Activated T-helper 9 cell treated with anti-CD3 and anti-CD28 coated beads, Interleukin-2, amount 50 U/mL, for 16 hours (primary cell): ENCODE measurements around the gene TEK.

Source experiments
- DNase-seq: peaks from one replicate; pipeline ENCODE4 v3.0.0-alpha.2; 2020; ENCODE audit warnings: low read depth

TEK gene

GRCh38 chr9:27179245-27179865, 70.3 kb downstream of the TEK start:
- no peak for DNase-seq

- no peak for DNase-seq
Measured at GRCh38 chr9:27181381-27181780, 72.4 kb downstream of the TEK start.

- DNase-seq = no peak
Measured at GRCh38 chr9:27182421-27182820, 73.4 kb downstream of the TEK start.

- no peak for DNase-seq
Measured at GRCh38 chr9:27183131-27183530, 74.1 kb downstream of the TEK start.

GRCh38 chr9:27183701-27184100, 74.7 kb downstream of the TEK start:
- DNase-seq = no peak

- DNase-seq = no peak
Measured at GRCh38 chr9:27184556-27185351, 75.7 kb downstream of the TEK start.

- no peak for DNase-seq
Measured at GRCh38 chr9:27188426-27188825, 79.4 kb downstream of the TEK start.

GRCh38 chr9:27189426-27189825, 80.4 kb downstream of the TEK start:
- DNase-seq = no peak

- no peak for DNase-seq
Measured at GRCh38 chr9:27192291-27192960, 83.4 kb downstream of the TEK start.

- DNase-seq = no peak
Measured at GRCh38 chr9:27193886-27194285, 84.9 kb downstream of the TEK start.

GRCh38 chr9:27194401-27195091, 85.5 kb downstream of the TEK start:
- no peak for DNase-seq

- no peak for DNase-seq
Measured at GRCh38 chr9:27195191-27195590, 86.2 kb downstream of the TEK start.

GRCh38 chr9:27196383-27196782, 87.4 kb downstream of the TEK start:
- DNase-seq = no peak

GRCh38 chr9:27198190-27198589, 89.2 kb downstream of the TEK start:
- no peak for DNase-seq

GRCh38 chr9:27202056-27202455, 93.0 kb downstream of the TEK start:
- no peak for DNase-seq

- no peak for DNase-seq
Measured at GRCh38 chr9:27203783-27204182, 94.8 kb downstream of the TEK start.

GRCh38 chr9:27204578-27204977, 95.6 kb downstream of the TEK start:
- no peak for DNase-seq

GRCh38 chr9:27205198-27205597, 96.2 kb downstream of the TEK start:
- no peak for DNase-seq

GRCh38 chr9:27206041-27206440, 97.0 kb downstream of the TEK start:
- no peak for DNase-seq

- no peak for DNase-seq
Measured at GRCh38 chr9:27209034-27209433, 100.0 kb downstream of the TEK start.

GRCh38 chr9:27210588-27210987, 101.6 kb downstream of the TEK start:
- no peak for DNase-seq

- DNase-seq = no peak
Measured at GRCh38 chr9:27212191-27212590, 103.2 kb downstream of the TEK start.

- no peak for DNase-seq
Measured at GRCh38 chr9:27212621-27213020, 103.6 kb downstream of the TEK start.
